Mesothelial cell of epicardium (in vitro differentiated cells): ENCODE results near the gene UVSSA. TPM values are rescaled to one million over a fixed set of nuclear protein-coding genes. Genes with fewer than 3 reads are reported as not detected.

Experiments
- DNase-seq, 2 experiments: peaks; one replicate each; pipeline ENCODE4 v3.0.0; 2021; ENCODE audit warnings: low spot score in 2 of 2; ENCODE audit not compliant: unreplicated experiment in 2 of 2
- H3K27ac Mint-ChIP-seq: 2 replicates; pipeline ENCODE4 v1.8.0; 2021; ENCODE audit warnings: mixed read lengths
- H3K27me3 Mint-ChIP-seq: 2 replicates; pipeline ENCODE4 v1.8.0; 2021; ENCODE audit warnings: low read depth, mixed read lengths
- H3K36me3 Mint-ChIP-seq: 2 replicates; pipeline ENCODE4 v1.8.0; 2021; ENCODE audit warnings: mixed read lengths
- H3K4me1 Mint-ChIP-seq: 2 replicates; pipeline ENCODE4 v1.8.0; 2021; ENCODE audit warnings: mixed read lengths
- H3K4me3 Mint-ChIP-seq: 2 replicates; pipeline ENCODE4 v1.8.0; 2021; ENCODE audit warnings: mild to moderate bottlenecking, moderate library complexity, mixed read lengths
- H3K9me3 Mint-ChIP-seq: 2 replicates; pipeline ENCODE4 v1.8.0; 2021; ENCODE audit warnings: mixed read lengths
- total RNA-seq: library from RNA; stranded (reverse); gene quantifications from 3 replicates; pipeline ENCODE4 v1.2.1, GENCODE V29; 2021
- TF ChIP-seq, protein P1 (sequence below): fragments of 200-600 bp; sonication (generic); IDR thresholded peaks from one replicate; pipeline ENCODE4 v1.5.0; 2021; ENCODE audit warnings: antibody characterized with exemption; ENCODE audit not compliant: unreplicated experiment

UVSSA gene
- total RNA-seq, 1 donor from 2014 or later: 62.9 TPM

DNA sequence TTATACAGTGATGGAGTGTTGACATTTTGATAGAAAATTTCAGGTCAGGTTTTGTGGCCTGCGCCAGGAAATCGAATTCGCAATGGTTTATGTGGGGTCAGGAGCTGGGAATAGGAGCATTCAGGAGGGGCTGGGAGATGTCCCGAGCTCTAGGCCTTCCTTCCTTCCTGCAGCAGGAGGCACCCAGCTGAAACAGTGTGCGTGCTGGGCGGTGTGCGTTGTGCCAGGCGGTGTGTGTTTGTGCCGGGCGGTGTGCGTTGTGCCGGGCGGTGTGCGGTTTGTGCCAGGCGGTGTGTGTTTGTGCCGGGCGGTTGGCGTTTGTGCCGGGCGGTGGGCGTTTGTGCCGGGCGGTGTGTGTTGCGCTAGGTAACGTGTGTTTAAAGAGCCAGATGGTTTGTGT lies 1.7 kb downstream of the UVSSA start:
- TF ChIP-seq, protein P1, sequence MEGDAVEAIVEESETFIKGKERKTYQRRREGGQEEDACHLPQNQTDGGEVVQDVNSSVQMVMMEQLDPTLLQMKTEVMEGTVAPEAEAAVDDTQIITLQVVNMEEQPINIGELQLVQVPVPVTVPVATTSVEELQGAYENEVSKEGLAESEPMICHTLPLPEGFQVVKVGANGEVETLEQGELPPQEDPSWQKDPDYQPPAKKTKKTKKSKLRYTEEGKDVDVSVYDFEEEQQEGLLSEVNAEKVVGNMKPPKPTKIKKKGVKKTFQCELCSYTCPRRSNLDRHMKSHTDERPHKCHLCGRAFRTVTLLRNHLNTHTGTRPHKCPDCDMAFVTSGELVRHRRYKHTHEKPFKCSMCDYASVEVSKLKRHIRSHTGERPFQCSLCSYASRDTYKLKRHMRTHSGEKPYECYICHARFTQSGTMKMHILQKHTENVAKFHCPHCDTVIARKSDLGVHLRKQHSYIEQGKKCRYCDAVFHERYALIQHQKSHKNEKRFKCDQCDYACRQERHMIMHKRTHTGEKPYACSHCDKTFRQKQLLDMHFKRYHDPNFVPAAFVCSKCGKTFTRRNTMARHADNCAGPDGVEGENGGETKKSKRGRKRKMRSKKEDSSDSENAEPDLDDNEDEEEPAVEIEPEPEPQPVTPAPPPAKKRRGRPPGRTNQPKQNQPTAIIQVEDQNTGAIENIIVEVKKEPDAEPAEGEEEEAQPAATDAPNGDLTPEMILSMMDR: no peak
- DNase-seq: no peak
- Mint-ChIP-seq H3K36me3 (peaks cover 6% of the 10 kb centered on the region), H3K4me1 (peaks cover 30% of the 10 kb centered on the region), H3K27ac (peak overlapping the region; percentile 96), H3K27me3 (no peaks in the 10 kb centered on the region), H3K4me3 (peak overlapping the region; percentile 83), H3K9me3 (no peaks in the 10 kb centered on the region)

DNA sequence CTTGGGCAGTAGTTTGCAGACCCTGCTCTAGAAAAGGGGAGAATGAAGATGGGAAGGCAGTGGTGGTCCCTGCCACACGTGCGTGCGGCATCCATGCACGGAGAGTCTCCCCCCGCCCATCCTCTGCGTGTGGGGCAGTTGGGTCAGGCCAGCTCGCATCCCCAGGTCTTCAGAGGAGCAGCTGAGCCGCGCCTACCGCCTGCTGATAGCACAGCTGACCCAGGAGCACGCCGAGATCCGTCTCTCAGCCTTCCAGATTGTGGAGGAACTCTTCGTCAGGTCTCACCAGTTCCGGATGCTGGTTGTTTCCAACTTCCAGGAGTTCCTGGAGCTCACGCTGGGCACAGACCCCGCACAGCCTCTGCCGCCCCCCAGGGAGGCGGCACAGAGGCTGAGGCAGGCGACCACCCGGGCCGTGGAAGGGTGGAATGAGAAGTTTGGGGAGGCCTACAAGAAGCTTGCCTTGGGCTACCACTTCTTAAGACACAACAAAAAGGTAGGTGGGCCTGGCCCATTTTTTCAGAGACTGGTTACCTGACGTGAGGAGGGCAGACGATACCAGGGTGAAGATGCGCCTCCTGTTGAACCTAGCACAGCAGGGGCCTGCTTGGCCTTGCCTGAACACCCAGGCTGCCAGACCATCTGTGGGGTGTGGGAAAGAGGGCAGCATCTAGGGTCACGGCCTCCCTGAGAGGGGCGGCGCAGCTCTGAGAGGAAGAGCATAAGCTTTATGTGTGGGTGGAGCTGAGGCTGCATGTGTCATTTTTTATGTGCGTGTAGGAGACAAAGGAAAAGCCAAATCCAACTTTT lies 2.6 kb downstream of the UVSSA start:
- no peaks in the 10 kb centered on the region for H3K9me3 Mint-ChIP-seq
- H3K27me3 Mint-ChIP-seq: no peaks in the 10 kb centered on the region
- peaks cover 3% of the 10 kb centered on the region for H3K36me3 Mint-ChIP-seq
- no peak for DNase-seq
- no peak overlapping the region for H3K27ac Mint-ChIP-seq
- H3K4me3 Mint-ChIP-seq: no peak overlapping the region
- TF ChIP-seq, protein P1: no peak
- peaks cover 29% of the 10 kb centered on the region for H3K4me1 Mint-ChIP-seq

DNA sequence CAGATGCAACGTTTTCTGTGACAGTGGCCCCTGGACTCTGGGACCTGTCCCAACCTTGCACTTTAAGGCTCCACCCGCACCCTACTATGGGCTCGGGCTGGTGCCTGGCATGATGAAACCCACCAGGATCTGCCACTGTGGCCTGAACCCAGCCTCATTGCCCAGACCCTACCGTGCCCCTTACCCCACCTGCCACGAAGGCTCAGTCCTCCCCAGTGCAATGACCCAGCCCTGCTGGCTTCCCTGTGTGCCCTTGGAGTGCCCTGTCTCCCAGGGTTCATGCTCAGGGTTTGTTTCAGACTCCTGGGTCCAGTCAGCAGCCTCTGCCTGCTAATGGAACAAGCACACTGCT lies 3.1 kb downstream of the UVSSA start:
- no peak overlapping the region for H3K4me3 Mint-ChIP-seq
- peaks cover 3% of the 10 kb centered on the region for H3K36me3 Mint-ChIP-seq
- TF ChIP-seq, protein P1: no peak
- no peak for DNase-seq
- H3K27ac Mint-ChIP-seq: no peak overlapping the region
- H3K9me3 Mint-ChIP-seq: no peaks in the 10 kb centered on the region
- H3K4me1 Mint-ChIP-seq: peaks cover 23% of the 10 kb centered on the region
- no peaks in the 10 kb centered on the region for H3K27me3 Mint-ChIP-seq

DNA sequence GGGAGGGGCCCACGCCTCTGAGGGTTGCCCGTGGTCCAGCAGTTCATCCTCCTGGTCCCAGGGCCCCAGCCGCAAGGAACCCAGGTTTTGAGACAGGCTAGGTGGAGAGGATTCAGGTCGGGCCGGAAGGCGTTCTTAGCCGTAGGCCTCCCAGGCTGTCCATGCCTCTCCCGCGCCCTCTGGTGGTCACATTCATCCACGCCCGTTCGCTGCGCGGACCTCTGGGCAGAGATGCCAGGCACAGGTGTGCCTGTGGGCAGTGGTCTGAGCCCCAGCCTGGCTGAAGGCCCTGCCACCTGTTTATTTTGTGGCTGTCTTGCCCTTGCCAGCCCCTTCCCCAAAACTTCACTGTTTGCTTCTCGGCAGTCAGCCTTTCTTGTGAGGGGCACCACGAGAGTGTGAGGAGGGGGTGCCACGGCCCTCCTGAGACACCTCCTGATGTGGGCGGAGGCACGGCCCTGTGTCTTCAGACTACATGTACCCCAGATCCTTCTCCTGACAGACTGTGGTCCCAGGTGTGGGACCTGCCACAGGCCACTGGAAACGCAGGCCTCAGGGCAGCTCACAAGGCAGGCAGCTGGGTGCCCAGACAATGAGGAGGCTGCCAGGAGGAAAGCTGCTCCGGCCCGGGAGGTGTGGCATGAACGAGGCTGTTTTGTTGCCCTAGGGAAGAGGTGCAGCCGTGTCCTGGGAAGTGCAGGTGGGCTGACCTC lies 5.0 kb downstream of the UVSSA start:
- Mint-ChIP-seq H3K27ac (peak overlapping the region; percentile 79), H3K36me3 (peaks cover 3% of the 10 kb centered on the region), H3K4me3 (no peak overlapping the region), H3K9me3 (no peaks in the 10 kb centered on the region), H3K4me1 (peaks cover 17% of the 10 kb centered on the region), H3K27me3 (no peaks in the 10 kb centered on the region)
- TF ChIP-seq, protein P1: peak; percentile 95
- peak; percentile 75 to 96 for DNase-seq

DNA sequence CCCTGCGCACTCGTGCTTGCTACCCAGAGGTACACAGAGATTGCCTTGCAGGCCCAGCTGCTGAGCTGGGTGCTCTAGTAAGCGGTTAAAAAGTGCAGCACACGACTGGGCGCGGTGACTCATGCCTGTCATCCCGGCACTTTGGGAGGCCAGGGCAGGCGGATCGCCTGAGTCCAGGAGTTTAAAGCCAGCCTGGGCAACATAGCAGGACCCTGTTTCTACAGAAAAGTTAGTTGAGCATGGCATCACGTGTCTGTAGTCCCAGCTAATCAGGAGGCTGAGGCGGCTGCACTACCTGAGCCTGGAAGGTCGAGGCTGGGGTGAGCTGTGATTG lies 5.5 kb downstream of the UVSSA start:
- TF ChIP-seq, protein P1: no peak
- no peak overlapping the region for H3K4me3 Mint-ChIP-seq

More for the DNA sequence above, 5.5 kb downstream of the UVSSA start:
- Mint-ChIP-seq H3K36me3 (peaks cover 3% of the 10 kb centered on the region), H3K4me1 (peaks cover 17% of the 10 kb centered on the region), H3K9me3 (no peaks in the 10 kb centered on the region), H3K27me3 (no peaks in the 10 kb centered on the region), H3K27ac (no peak overlapping the region)
- no peak for DNase-seq
